Astrocyte (in vitro differentiated cells and primary cell): Measurements from ENCODE around the gene RAPGEF4.

Experiments used
- EZH2 ChIP-seq: IDR thresholded peaks from 2 replicates; pipeline ENCODE4 v1.6.1; 2012; ENCODE audit warnings: mild to moderate bottlenecking, low read length, inconsistent platforms; ENCODE audit not compliant: insufficient read depth
- TF ChIP-seq, protein P1 (sequence below): IDR thresholded peaks from 2 replicates; pipeline ENCODE4 v1.5.1; 2011; ENCODE audit warnings: low read depth, mild to moderate bottlenecking, inconsistent platforms, low read length, moderate library complexity; ENCODE audit not compliant: insufficient read depth

DNA sequence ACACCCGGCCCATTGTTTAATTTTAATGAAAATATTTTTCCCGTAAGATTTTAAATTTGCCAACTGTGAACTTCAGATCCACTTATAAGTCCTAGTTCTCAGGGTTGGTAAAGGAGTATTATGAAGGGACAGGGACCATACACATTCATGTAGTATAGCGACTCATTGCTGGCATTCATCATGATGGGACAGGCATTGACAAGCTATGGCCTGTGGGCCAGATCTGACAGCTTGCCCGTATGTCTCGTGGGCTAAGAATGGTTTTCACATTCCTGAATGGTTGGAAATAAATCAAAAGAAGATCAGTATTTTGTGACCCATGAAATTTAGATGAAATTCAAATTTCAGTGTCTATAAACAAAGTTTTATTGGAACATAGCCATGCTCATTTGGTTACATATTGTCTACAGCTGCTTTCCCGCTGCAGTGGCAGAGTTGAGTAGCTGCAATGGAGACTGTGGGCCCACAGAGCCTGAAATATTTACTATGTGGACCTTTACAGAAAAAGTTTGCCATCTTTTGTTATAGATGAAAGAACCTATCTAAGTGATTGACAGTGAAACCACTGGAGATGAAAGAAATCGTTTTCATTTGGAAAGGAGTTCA is 4.1 kb downstream of the RAPGEF4 start:
- TF ChIP-seq, protein P1, sequence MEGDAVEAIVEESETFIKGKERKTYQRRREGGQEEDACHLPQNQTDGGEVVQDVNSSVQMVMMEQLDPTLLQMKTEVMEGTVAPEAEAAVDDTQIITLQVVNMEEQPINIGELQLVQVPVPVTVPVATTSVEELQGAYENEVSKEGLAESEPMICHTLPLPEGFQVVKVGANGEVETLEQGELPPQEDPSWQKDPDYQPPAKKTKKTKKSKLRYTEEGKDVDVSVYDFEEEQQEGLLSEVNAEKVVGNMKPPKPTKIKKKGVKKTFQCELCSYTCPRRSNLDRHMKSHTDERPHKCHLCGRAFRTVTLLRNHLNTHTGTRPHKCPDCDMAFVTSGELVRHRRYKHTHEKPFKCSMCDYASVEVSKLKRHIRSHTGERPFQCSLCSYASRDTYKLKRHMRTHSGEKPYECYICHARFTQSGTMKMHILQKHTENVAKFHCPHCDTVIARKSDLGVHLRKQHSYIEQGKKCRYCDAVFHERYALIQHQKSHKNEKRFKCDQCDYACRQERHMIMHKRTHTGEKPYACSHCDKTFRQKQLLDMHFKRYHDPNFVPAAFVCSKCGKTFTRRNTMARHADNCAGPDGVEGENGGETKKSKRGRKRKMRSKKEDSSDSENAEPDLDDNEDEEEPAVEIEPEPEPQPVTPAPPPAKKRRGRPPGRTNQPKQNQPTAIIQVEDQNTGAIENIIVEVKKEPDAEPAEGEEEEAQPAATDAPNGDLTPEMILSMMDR = no peak
- no peak for TF ChIP-seq EZH2
